Endothelial cell (in vitro differentiated cells): ENCODE measurements around the gene HAGHL. TPM values are rescaled to one million over a fixed set of nuclear protein-coding genes. Genes with fewer than 3 reads are reported as not detected.
A peak's percentile ranks its signal among the peaks of the same experiment; 100 is the strongest.

Source experiments
- DNase-seq: peaks from one replicate; pipeline ENCODE4 v3.0.0; 2021; ENCODE audit warnings: low spot score
- H3K27ac Mint-ChIP-seq: one replicate; pipeline ENCODE4 v1.8.0; 2021; ENCODE audit warnings: mixed read lengths, inconsistent platforms; ENCODE audit not compliant: unreplicated experiment
- H3K27me3 Mint-ChIP-seq: one replicate; pipeline ENCODE4 v1.8.0; 2021; ENCODE audit warnings: mild to moderate bottlenecking, moderate library complexity, mixed read lengths, inconsistent platforms; ENCODE audit not compliant: unreplicated experiment
- H3K36me3 Mint-ChIP-seq: one replicate; pipeline ENCODE4 v1.8.0; 2021; ENCODE audit warnings: mild to moderate bottlenecking, low read depth, mixed read lengths, inconsistent platforms; ENCODE audit not compliant: unreplicated experiment
- H3K4me1 Mint-ChIP-seq: one replicate; pipeline ENCODE4 v1.8.0; 2021; ENCODE audit warnings: mild to moderate bottlenecking, mixed read lengths, inconsistent platforms; ENCODE audit not compliant: unreplicated experiment
- H3K4me3 Mint-ChIP-seq: one replicate; pipeline ENCODE4 v1.8.0; 2021; ENCODE audit warnings: mild to moderate bottlenecking, mixed read lengths, inconsistent platforms; ENCODE audit not compliant: unreplicated experiment
- H3K9me3 Mint-ChIP-seq: one replicate; pipeline ENCODE4 v1.8.0; 2021; ENCODE audit warnings: mixed read lengths, inconsistent platforms; ENCODE audit not compliant: unreplicated experiment
- long read RNA-seq: library from polyadenylated mRNA; unstranded; transcript quantifications from one replicate; pipeline ENCODE4 v2.0.0, GENCODE V29; 2020; ENCODE audit not compliant: unreplicated experiment
- total RNA-seq: library from RNA; stranded (reverse); fragmentation: NEBNext Ultra II Directional; extraction: Animal tissue kit (Norgen Biotek cat#: 25700); gene quantifications from one replicate; pipeline ENCODE4 v1.2.1, GENCODE V29; 2021; ENCODE audit not compliant: unreplicated experiment
- TF ChIP-seq, protein P1 (sequence below): fragments of 200-600 bp; sonication (generic); IDR thresholded peaks from one replicate; pipeline ENCODE4 v1.5.0; 2021; ENCODE audit warnings: antibody characterized with exemption; ENCODE audit not compliant: unreplicated experiment

The HAGHL gene, protein sequence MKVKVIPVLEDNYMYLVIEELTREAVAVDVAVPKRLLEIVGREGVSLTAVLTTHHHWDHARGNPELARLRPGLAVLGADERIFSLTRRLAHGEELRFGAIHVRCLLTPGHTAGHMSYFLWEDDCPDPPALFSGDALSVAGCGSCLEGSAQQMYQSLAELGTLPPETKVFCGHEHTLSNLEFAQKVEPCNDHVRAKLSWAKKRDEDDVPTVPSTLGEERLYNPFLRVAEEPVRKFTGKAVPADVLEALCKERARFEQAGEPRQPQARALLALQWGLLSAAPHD
- total RNA-seq, result 1.5 TPM
- long read RNA-seq, result 0 reads

- DNase-seq, result no peak
- no peak within 1 kb of the TSS for H3K27ac Mint-ChIP-seq
- H3K27me3 Mint-ChIP-seq, result peaks cover 6% of the 10 kb centered on the region
- TF ChIP-seq, protein P1, sequence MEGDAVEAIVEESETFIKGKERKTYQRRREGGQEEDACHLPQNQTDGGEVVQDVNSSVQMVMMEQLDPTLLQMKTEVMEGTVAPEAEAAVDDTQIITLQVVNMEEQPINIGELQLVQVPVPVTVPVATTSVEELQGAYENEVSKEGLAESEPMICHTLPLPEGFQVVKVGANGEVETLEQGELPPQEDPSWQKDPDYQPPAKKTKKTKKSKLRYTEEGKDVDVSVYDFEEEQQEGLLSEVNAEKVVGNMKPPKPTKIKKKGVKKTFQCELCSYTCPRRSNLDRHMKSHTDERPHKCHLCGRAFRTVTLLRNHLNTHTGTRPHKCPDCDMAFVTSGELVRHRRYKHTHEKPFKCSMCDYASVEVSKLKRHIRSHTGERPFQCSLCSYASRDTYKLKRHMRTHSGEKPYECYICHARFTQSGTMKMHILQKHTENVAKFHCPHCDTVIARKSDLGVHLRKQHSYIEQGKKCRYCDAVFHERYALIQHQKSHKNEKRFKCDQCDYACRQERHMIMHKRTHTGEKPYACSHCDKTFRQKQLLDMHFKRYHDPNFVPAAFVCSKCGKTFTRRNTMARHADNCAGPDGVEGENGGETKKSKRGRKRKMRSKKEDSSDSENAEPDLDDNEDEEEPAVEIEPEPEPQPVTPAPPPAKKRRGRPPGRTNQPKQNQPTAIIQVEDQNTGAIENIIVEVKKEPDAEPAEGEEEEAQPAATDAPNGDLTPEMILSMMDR, result no peak
- no peaks in the 10 kb centered on the region for H3K9me3 Mint-ChIP-seq
- no peaks in the 10 kb centered on the region for H3K4me1 Mint-ChIP-seq
- H3K36me3 Mint-ChIP-seq, result no peaks in the 10 kb centered on the region
- H3K4me3 Mint-ChIP-seq, result no peak within 1 kb of the TSS
Observed at GRCh38 chr16:726438-727290, at the start of gene HAGHL, which contains the start of gene CCDC78. HAGHL (plus strand) TSS chr16:727106; CDS start chr16:727510, 404 bp downstream. CCDC78 (minus strand) TSS chr16:726443; CDS start chr16:726367, 76 bp downstream.

GRCh38 chr16:677316-678190 lies 49.4 kb upstream of the HAGHL start:
- Mint-ChIP-seq H3K27me3 (peaks cover 20% of the 10 kb centered on the region), H3K9me3 (no peaks in the 10 kb centered on the region), H3K4me1 (peaks cover 5% of the 10 kb centered on the region), H3K4me3 (no peak overlapping the region), H3K36me3 (peaks cover 3% of the 10 kb centered on the region), H3K27ac (no peak overlapping the region)
- TF ChIP-seq, protein P1, result no peak
- no peak for DNase-seq

GRCh38 chr16:678209-678857 lies 48.6 kb upstream of the HAGHL start:
- peaks cover 20% of the 10 kb centered on the region for H3K27me3 Mint-ChIP-seq
- no peak for DNase-seq
- no peaks in the 10 kb centered on the region for H3K9me3 Mint-ChIP-seq
- TF ChIP-seq, protein P1, result no peak
- H3K27ac Mint-ChIP-seq, result no peak overlapping the region
- H3K36me3 Mint-ChIP-seq, result peaks cover 5% of the 10 kb centered on the region
- H3K4me1 Mint-ChIP-seq, result peaks cover 6% of the 10 kb centered on the region
- H3K4me3 Mint-ChIP-seq, result no peak overlapping the region

DNA sequence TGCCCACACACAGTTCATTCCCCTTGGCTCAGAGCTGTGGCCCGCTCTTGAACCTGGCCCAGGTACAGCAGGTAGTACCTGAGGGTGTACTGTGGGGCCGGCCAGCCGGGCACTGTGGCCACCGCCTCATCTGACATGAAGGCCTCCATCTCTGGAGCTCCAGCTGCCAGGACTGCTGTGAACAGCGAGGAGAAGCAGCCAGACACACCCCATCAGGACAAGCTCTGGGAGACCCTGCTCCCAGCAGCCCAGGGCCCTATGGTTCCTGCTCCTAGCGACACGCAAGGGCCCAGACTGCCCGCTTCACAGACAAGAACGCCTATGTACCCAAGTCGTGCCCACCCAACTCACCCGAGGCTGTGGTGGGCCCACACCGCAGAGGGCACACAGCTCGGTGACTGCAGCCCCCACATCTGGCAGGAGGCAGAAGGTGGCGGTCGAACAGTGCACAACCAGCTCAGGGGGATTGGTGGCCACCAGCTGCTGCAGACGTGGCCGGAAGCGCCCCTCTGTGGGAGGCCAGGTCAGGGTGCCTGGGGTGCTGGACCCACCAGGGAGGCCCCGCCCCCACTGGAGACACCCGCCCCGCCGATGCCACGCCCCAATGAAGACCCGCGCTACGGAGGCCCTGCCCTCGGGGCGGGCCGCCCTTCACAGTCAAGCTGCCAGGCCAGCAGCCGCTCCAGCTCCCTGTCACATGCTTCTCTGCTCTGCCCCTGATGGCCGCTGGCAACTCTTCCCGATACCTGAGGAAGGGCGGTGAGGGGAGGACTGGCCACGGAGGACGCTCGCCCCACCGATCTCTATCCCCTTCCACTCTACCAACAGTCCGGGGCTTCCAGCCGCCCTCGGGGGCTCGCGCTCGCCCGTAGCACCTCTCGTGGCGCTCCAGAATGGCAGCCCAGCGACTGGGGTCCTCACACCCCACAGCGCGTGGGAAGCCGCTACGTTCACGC lies 47.8 kb upstream of the HAGHL start:
- H3K27ac Mint-ChIP-seq, result no peak overlapping the region
- TF ChIP-seq, protein P1, result no peak
- peaks cover 5% of the 10 kb centered on the region for H3K36me3 Mint-ChIP-seq
- H3K4me3 Mint-ChIP-seq, result peak overlapping the region; percentile 84
- peaks cover 6% of the 10 kb centered on the region for H3K4me1 Mint-ChIP-seq
- no peaks in the 10 kb centered on the region for H3K9me3 Mint-ChIP-seq
- H3K27me3 Mint-ChIP-seq, result peaks cover 20% of the 10 kb centered on the region
- DNase-seq, result peak; percentile 57
